ENCODE measurements around the gene PHF23.

The PHF23 gene

GRCh38 chr17:7204336-7204735, 34.9 kb downstream of the PHF23 start:
- H3K4me3 ChIP-seq (ENCODE audit: low read depth, low read length): peak overlapping the region; percentile 25
- no peaks in the 10 kb centered on the region for H3K9me3 ChIP-seq (ENCODE audit: severe bottlenecking)
- no peak for TF ChIP-seq CTCF (IDR thresholded peaks at IDR 0.05; ENCODE audit: low read depth, low read length)
- no peaks in the 10 kb centered on the region for H3K27me3 ChIP-seq (ENCODE audit: insufficient read depth, low read depth, severe bottlenecking)
- peak; percentile 94 for DNase-seq
- peaks cover 65% of the 10 kb centered on the region for H3K36me3 ChIP-seq
- peak overlapping the region; percentile 91 for H3K27ac ChIP-seq

- H3K36me3 ChIP-seq: peaks cover 74% of the 10 kb centered on the region
- no peak for DNase-seq
- peak overlapping the region; percentile 91 for H3K27ac ChIP-seq
- TF ChIP-seq CTCF (IDR thresholded peaks at IDR 0.05; ENCODE audit: low read depth, low read length): no peak
- H3K27me3 ChIP-seq (ENCODE audit: insufficient read depth, low read depth, severe bottlenecking): no peaks in the 10 kb centered on the region
- no peak overlapping the region for H3K4me3 ChIP-seq (ENCODE audit: low read depth, low read length)
- no peaks in the 10 kb centered on the region for H3K9me3 ChIP-seq (ENCODE audit: severe bottlenecking)
Observed at GRCh38 chr17:7203391-7203790, 35.9 kb downstream of the PHF23 start.

GRCh38 chr17:7196651-7197401, 42.4 kb downstream of the PHF23 start:
- Histone ChIP-seq H3K4me3 (ENCODE audit: low read depth, low read length) (no peak overlapping the region), H3K27ac (peak overlapping the region; percentile 28), H3K27me3 (ENCODE audit: insufficient read depth, low read depth, severe bottlenecking) (no peaks in the 10 kb centered on the region), H3K9me3 (ENCODE audit: severe bottlenecking) (no peaks in the 10 kb centered on the region), H3K36me3 (peaks cover 99% of the 10 kb centered on the region)
- no peak for DNase-seq
- TF ChIP-seq CTCF (IDR thresholded peaks at IDR 0.05; ENCODE audit: low read depth, low read length): no peak

GRCh38 chr17:7195971-7196370, 43.3 kb downstream of the PHF23 start:
- H3K27me3 ChIP-seq (ENCODE audit: insufficient read depth, low read depth, severe bottlenecking): no peaks in the 10 kb centered on the region
- peaks cover 95% of the 10 kb centered on the region for H3K36me3 ChIP-seq
- DNase-seq: no peak
- H3K4me3 ChIP-seq (ENCODE audit: low read depth, low read length): no peak overlapping the region
- peak overlapping the region; percentile 28; the same call in 1 of the 2 replicates for H3K27ac ChIP-seq
- H3K9me3 ChIP-seq (ENCODE audit: severe bottlenecking): no peaks in the 10 kb centered on the region
- no peak for TF ChIP-seq CTCF (IDR thresholded peaks at IDR 0.05; ENCODE audit: low read depth, low read length)

- no peak for TF ChIP-seq CTCF (IDR thresholded peaks at IDR 0.05; ENCODE audit: low read depth, low read length)
- H3K9me3 ChIP-seq (ENCODE audit: severe bottlenecking): no peaks in the 10 kb centered on the region
- H3K27ac ChIP-seq: peak overlapping the region; percentile 96
- H3K27me3 ChIP-seq (ENCODE audit: insufficient read depth, low read depth, severe bottlenecking): no peaks in the 10 kb centered on the region
- DNase-seq: peak; percentile 86
- peaks cover 88% of the 10 kb centered on the region for H3K36me3 ChIP-seq
- H3K4me3 ChIP-seq (ENCODE audit: low read depth, low read length): peak overlapping the region; percentile 24; the same call in 1 of the 2 replicates
Observed at GRCh38 chr17:7192271-7192937, 46.9 kb downstream of the PHF23 start.

Data from WERI-Rb-1 (cell line).